Cardiac fibroblast (primary cell): ENCODE results near the gene MPPED1.

Source experiments
- DNase-seq, 2 donors: peaks; one replicate each; pipeline versions ENCODE4 v3.0.0 to v3.0.0-alpha.2; 2010; ENCODE audit warnings: low read depth in 2 of 2
- H3K4me3 ChIP-seq, 2 donors: replicated peaks in 1 of 2; 1 replicate in 1 of 2; 2 replicates in 1 of 2; pipeline ENCODE4 v1.5.1; 2011; ENCODE audit warnings: low read depth in 2 of 2, low read length in 2 of 2, mild to moderate bottlenecking in 2 of 2, moderate library complexity in 1 of 2
- TF ChIP-seq, protein P1 (sequence below): IDR thresholded peaks from one replicate; pipeline ENCODE4 v1.5.1; 2011; ENCODE audit warnings: low read depth, mild to moderate bottlenecking, low read length, inconsistent platforms

MPPED1 gene

DNA sequence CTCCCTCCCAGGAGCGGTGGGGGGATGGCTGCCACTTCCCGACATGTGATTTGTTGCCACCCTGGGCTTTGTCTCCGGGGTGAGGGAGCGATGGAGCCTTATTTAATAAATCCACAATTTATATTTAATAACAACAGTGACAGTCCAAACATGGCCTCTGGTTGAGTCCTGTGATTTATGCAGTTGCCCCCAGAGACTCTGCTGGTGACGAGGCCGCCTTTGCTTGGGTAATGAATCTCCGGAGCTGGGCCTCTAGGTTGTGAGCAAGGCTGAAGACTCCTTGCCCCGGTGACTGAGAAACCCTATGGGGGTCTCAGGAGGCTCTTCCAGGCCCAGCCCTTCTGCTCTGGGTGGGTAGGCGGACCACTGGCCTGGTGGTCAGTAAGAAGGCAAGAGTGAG is 16.7 kb downstream of the MPPED1 start:
- H3K4me3 ChIP-seq, result no peak overlapping the region
- TF ChIP-seq, protein P1, sequence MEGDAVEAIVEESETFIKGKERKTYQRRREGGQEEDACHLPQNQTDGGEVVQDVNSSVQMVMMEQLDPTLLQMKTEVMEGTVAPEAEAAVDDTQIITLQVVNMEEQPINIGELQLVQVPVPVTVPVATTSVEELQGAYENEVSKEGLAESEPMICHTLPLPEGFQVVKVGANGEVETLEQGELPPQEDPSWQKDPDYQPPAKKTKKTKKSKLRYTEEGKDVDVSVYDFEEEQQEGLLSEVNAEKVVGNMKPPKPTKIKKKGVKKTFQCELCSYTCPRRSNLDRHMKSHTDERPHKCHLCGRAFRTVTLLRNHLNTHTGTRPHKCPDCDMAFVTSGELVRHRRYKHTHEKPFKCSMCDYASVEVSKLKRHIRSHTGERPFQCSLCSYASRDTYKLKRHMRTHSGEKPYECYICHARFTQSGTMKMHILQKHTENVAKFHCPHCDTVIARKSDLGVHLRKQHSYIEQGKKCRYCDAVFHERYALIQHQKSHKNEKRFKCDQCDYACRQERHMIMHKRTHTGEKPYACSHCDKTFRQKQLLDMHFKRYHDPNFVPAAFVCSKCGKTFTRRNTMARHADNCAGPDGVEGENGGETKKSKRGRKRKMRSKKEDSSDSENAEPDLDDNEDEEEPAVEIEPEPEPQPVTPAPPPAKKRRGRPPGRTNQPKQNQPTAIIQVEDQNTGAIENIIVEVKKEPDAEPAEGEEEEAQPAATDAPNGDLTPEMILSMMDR, result no peak
- DNase-seq, result no peak

DNA sequence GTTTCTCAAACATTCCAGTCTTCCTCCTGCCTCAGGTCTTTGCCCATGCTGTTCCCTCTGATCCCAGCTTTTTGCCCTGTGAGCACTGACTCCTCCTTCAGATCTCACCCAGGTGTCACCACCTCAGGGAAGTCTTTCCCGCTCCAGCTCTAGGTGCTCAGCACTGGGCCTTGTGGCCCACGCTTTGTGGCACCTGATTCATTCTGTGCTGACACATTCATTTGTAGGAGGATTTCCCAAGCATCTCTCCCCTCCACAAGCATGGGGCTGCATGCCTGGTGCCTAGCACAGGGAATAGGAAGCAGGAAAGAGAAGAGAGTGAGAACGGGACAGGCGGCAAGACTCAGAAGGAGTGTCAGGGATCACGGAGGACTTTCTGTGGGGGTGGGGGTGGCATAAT is 17.6 kb downstream of the MPPED1 start:
- DNase-seq, result no peak
- no peak overlapping the region for H3K4me3 ChIP-seq
- TF ChIP-seq, protein P1, result no peak

GRCh38 chr22:43431808-43432554 is 20.2 kb downstream of the MPPED1 start:
- DNase-seq, result no peak
- H3K4me3 ChIP-seq, result no peak overlapping the region
- TF ChIP-seq, protein P1, result no peak

- no peak overlapping the region for H3K4me3 ChIP-seq
- DNase-seq, result no peak
- TF ChIP-seq, protein P1, result no peak
Measured at GRCh38 chr22:43432883-43433415, 21.1 kb downstream of the MPPED1 start.

DNA sequence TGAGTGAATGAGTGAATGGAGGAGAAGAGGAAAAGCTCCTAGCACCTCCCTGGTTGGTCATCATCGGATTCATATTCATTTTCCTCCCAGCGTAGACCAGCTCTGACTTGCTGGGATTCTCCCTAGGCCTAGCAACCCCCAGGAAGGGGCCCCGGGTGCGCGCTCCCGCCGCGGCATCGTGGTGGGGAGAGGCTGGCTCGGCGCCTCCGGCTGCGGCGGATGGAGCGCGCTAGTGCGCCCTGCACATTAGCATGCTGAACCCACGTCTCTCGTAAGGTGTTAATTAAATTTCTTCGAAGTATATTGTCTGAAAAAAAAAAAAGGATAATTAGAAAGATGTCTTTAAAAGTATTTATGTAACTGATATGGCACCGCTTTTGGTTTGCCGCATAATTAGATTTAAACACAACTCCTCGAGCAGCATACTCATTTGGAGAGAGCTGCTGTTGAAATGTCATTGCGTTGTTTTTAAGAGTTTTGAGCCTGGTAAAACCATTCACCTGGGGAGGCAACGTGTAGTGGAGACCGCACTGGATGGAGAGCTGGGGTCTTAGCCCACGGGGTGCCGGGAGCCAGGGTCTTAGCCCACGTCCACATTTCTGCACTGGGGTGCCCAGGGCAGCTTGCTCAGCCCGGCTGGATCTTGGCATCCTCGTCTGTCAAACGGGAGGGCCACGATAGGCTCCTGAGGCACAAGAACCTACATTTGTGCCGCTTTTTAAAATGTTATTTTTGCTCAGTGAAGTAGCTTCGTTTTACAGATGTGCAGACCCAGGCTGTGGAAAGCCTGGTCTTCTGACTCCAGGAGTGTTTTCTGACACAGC is 21.8 kb downstream of the MPPED1 start:
- TF ChIP-seq, protein P1, result no peak
- no peak overlapping the region for H3K4me3 ChIP-seq
- DNase-seq, result no peak

DNA sequence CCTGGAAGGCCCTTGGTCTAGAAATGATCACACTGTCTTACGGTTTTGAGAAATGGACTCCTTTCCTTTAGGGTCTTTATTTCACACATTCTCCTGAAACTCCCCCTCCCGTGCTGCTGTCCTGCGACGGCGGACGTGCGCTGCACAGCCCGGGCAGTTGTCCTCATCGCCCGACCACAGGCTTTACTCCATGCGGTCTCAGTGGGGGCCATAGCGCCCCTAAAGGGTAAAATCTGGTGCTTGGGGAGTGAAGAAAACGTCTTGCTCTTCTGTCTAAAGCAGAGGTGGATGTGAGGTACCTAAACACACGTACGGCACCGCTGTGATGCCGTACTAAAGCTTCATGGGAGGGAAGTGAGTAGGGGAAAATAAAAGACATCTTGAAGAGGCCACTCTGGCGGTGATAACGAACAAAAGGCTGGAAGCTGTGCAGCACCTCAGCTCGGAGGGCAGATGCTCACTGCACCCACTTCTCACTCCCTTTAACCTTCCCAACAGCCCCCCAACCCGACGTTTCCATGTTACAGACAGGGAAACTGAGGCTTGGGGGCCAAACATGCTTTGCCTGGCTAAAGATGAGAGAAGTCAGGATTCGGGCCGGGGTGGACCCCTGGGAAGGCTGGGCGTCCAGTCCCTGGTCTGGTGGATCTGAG is 22.6 kb downstream of the MPPED1 start:
- TF ChIP-seq, protein P1, result no peak
- DNase-seq, result no peak

More for the DNA sequence above, 22.6 kb downstream of the MPPED1 start:
- H3K4me3 ChIP-seq, result no peak overlapping the region
